GM23338 (cell line): ENCODE results near the gene OTUB1. TPM values are rescaled to one million over a fixed set of nuclear protein-coding genes. Genes with fewer than 3 reads are reported as not detected.

ENCODE experiments used
- ATAC-seq: fragments of 200-7000 bp; cut with Tn5 transposase; 3 replicates; pipeline ENCODE4 v1.9.1; 2020
- DNase-seq: peaks from one replicate; pipeline ENCODE4 v3.0.0-alpha.2; 2015; ENCODE audit warnings: low spot score
- H2AFZ ChIP-seq: fragments of 200-600 bp; sonication (generic); 2 replicates; pipeline ENCODE4 v1.8.0; 2016; ENCODE audit warnings: antibody characterized with exemption, mild to moderate bottlenecking, moderate library complexity
- H3F3A ChIP-seq: fragments of 200-600 bp; sonication (generic); replicated peaks from 2 replicates; pipeline ENCODE4 v1.8.0; 2017; ENCODE audit warnings: antibody characterized with exemption, mixed run types, low read depth
- H3K27ac ChIP-seq: fragments of 200-600 bp; sonication (generic); 2 replicates; pipeline ENCODE4 v1.6.1; 2016; ENCODE audit warnings: low read depth
- H3K27me3 ChIP-seq: fragments of 200-600 bp; sonication (generic); 2 replicates; pipeline ENCODE4 v1.8.0; 2016; ENCODE audit warnings: mild to moderate bottlenecking, mixed run types, moderate library complexity; ENCODE audit not compliant: insufficient read depth
- H3K36me3 ChIP-seq: fragments of 200-600 bp; sonication (generic); 2 replicates; pipeline ENCODE4 v1.8.0; 2016; ENCODE audit warnings: mild to moderate bottlenecking; ENCODE audit not compliant: insufficient read depth
- H3K4me1 ChIP-seq: fragments of 200-600 bp; sonication (generic); 2 replicates; pipeline ENCODE4 v1.8.0; 2016; ENCODE audit warnings: mild to moderate bottlenecking, moderate library complexity; ENCODE audit not compliant: insufficient read depth
- H3K4me2 ChIP-seq: fragments of 200-600 bp; sonication (generic); 2 replicates; pipeline ENCODE4 v1.7.1; 2017; ENCODE audit warnings: mixed run types
- H3K4me3 ChIP-seq: fragments of 200-600 bp; sonication (generic); 2 replicates; pipeline ENCODE4 v1.6.1; 2016; ENCODE audit warnings: mixed run types
- H3K79me2 ChIP-seq: fragments of 200-600 bp; sonication (generic); replicated peaks from 2 replicates; pipeline ENCODE4 v1.8.0; 2017; ENCODE audit warnings: mild to moderate bottlenecking; ENCODE audit not compliant: insufficient read depth
- H3K9me2 ChIP-seq: fragments of 200-600 bp; sonication (generic); 2 replicates; pipeline ENCODE4 v1.8.0; 2017; ENCODE audit not compliant: insufficient read depth
- H4K20me1 ChIP-seq: fragments of 200-600 bp; sonication (generic); replicated peaks from 2 replicates; pipeline ENCODE4 v1.8.0; 2017; ENCODE audit warnings: mild to moderate bottlenecking; ENCODE audit not compliant: insufficient read depth
- H3K27ac Mint-ChIP-seq: 2 replicates; pipeline ENCODE4 v1.8.0; 2020; ENCODE audit warnings: inconsistent platforms, mild to moderate bottlenecking, moderate library complexity, mixed read lengths
- H3K27me3 Mint-ChIP-seq: 3 replicates; pipeline ENCODE4 v1.8.0; 2022; ENCODE audit warnings: low read depth, mild to moderate bottlenecking, moderate library complexity, mixed read lengths, inconsistent platforms; ENCODE audit not compliant: insufficient read depth, poor library complexity
- H3K36me3 Mint-ChIP-seq: 3 replicates; pipeline ENCODE4 v1.8.0; 2021; ENCODE audit warnings: low read depth, mild to moderate bottlenecking, inconsistent platforms, moderate library complexity, mixed read lengths
- H3K4me1 Mint-ChIP-seq: 3 replicates; pipeline ENCODE4 v1.8.0; 2020; ENCODE audit warnings: mild to moderate bottlenecking, inconsistent platforms, mixed read lengths
- H3K4me3 Mint-ChIP-seq: 3 replicates; pipeline ENCODE4 v1.8.0; 2021; ENCODE audit warnings: moderate library complexity, mild to moderate bottlenecking, inconsistent platforms, mixed read lengths
- H3K9me3 Mint-ChIP-seq: 3 replicates; pipeline ENCODE4 v1.8.0; 2020; ENCODE audit warnings: moderate library complexity, mild to moderate bottlenecking, inconsistent platforms, mixed read lengths
- CREB1 ChIP-seq: fragments of 250-450 bp; sonication (Bioruptor Pico); IDR thresholded peaks from 2 replicates; pipeline ENCODE4 v1.5.0; 2020; ENCODE audit warnings: low read depth, mild to moderate bottlenecking, moderate library complexity
- CTCF ChIP-seq, 2 experiments: fragments of 200-600 bp in 1 of 2; sonication (generic) in 1 of 2; conservative IDR thresholded peaks; 2 replicates each; pipeline versions ENCODE4 v1.5.1 to v1.6.1; 2016 to 2017; ENCODE audit warnings: antibody characterized with exemption in 2 of 2, low read depth in 2 of 2, mild to moderate bottlenecking in 2 of 2, moderate library complexity in 1 of 2
- EZH2 ChIP-seq: fragments of 200-600 bp; sonication (generic); IDR thresholded peaks from one replicate; pipeline ENCODE4 v1.8.0; 2017; ENCODE audit warnings: antibody characterized with exemption, mild to moderate bottlenecking, low read depth; ENCODE audit not compliant: unreplicated experiment
- EZH2phosphoT487 ChIP-seq: fragments of 200-600 bp; sonication (generic); IDR thresholded peaks from one replicate; pipeline ENCODE4 v1.8.1; 2018; ENCODE audit warnings: antibody characterized with exemption; ENCODE audit not compliant: unreplicated experiment
- JUNB ChIP-seq: IDR thresholded peaks from one replicate; pipeline ENCODE4 v1.6.1; 2016; ENCODE audit warnings: antibody characterized with exemption; ENCODE audit not compliant: unreplicated experiment
- POLR2AphosphoS5 ChIP-seq: IDR thresholded peaks from 2 replicates; pipeline ENCODE4 v1.6.1; 2016; ENCODE audit warnings: antibody characterized with exemption, low read depth
- REST ChIP-seq: IDR thresholded peaks from one replicate; pipeline ENCODE4 v1.6.1; 2018; ENCODE audit warnings: antibody characterized with exemption; ENCODE audit not compliant: unreplicated experiment
- STAT1 ChIP-seq: IDR thresholded peaks from one replicate; pipeline ENCODE4 v1.6.1; 2016; ENCODE audit warnings: antibody characterized with exemption; ENCODE audit not compliant: unreplicated experiment
- ZNF331 ChIP-seq: fragments of 250-450 bp; sonication (Bioruptor Pico); IDR thresholded peaks from 2 replicates; pipeline ENCODE4 v1.5.0; 2020; ENCODE audit warnings: low read depth, mild to moderate bottlenecking, moderate library complexity
- ZNF462 ChIP-seq: fragments of 250-450 bp; sonication (Bioruptor Pico); IDR thresholded peaks from 2 replicates; pipeline ENCODE4 v1.5.0; 2020; ENCODE audit warnings: mild to moderate bottlenecking, moderate library complexity
- polyA plus RNA-seq: library from polyadenylated mRNA; unstranded; fragments of >200 nt; fragmentation: Nextera tagmentation; extraction: Ambion mirVana; gene quantifications from 2 replicates; pipeline ENCODE4 v1.2.1, GENCODE V29; 2016
- total RNA-seq: library from RNA; depleted of rRNA; stranded (reverse); fragments of >200 nt; shearing (Covaris generic); gene quantifications from 2 replicates; pipeline ENCODE4 v1.2.3, GENCODE V29; 2014

OTUB1 gene
- total and polyA plus RNA-seq, 2 experiments from 2014 or later: 122 to 207 TPM

GRCh38 chr11:63999349-64000025, 13.2 kb downstream of the OTUB1 start (continued):
- TF ChIP-seq ZNF462 (CRISPR knock-in tag): no peak

GRCh38 chr11:64000026-64000739, 13.9 kb downstream of the OTUB1 start:
- H3K27ac Mint-ChIP-seq: no peak overlapping the region
- H4K20me1 ChIP-seq: peaks cover 7% of the 10 kb centered on the region
- peak overlapping the region; percentile 64 for H3K4me3 ChIP-seq
- H3K4me2 ChIP-seq: peak overlapping the region; percentile 88
- peaks cover 10% of the 10 kb centered on the region for H3K4me1 ChIP-seq
- no peak overlapping the region for H3K27ac ChIP-seq
- H3K4me3 Mint-ChIP-seq: peak overlapping the region; percentile 58
- peak; percentile 90 for DNase-seq
- no peak for TF ChIP-seq EZH2
- no peak for TF ChIP-seq ZNF331
- TF ChIP-seq REST: no peak
- TF ChIP-seq CTCF (conservative IDR thresholded peaks at IDR 0.05; ENCODE audit: low read depth in 2 of 2): peak; percentile 52 to 85
- no peak for TF ChIP-seq JUNB
- TF ChIP-seq CREB1 (CRISPR knock-in tag): no peak
- no peak for TF ChIP-seq POLR2AphosphoS5
- no peak for TF ChIP-seq STAT1
- no peak for TF ChIP-seq EZH2phosphoT487
- peaks cover 19% of the 10 kb centered on the region for H3K4me1 Mint-ChIP-seq
- no peak overlapping the region for H2AFZ ChIP-seq
- H3K36me3 ChIP-seq: no peaks in the 10 kb centered on the region
- ATAC-seq: peak; percentile 64
- peaks cover 30% of the 10 kb centered on the region for H3K36me3 Mint-ChIP-seq
- peaks cover 50% of the 10 kb centered on the region for H3K27me3 ChIP-seq
- peaks cover 25% of the 10 kb centered on the region for H3F3A ChIP-seq
- no peaks in the 10 kb centered on the region for H3K79me2 ChIP-seq
- no peaks in the 10 kb centered on the region for H3K9me2 ChIP-seq
- H3K27me3 Mint-ChIP-seq: peaks cover 26% of the 10 kb centered on the region
- H3K9me3 Mint-ChIP-seq: no peaks in the 10 kb centered on the region
